GM12878 (cell line): ENCODE measurements around the gene LGALS3. TPM values are rescaled to one million over a fixed set of nuclear protein-coding genes. Genes with fewer than 3 reads are reported as not detected.

Experiments used
- ATAC-seq: fragments of 200-7000 bp; cut with Tn5 transposase; 3 replicates; pipeline ENCODE4 v1.9.1; 2020; ENCODE audit warnings: mild to moderate bottlenecking, moderate library complexity
- BruUV-seq: library from RNA; stranded (reverse); fragments of 400-500 nt; replicated peaks from 2 replicates; lab custom pipeline; 2021; lab: Mats Ljungman, UMichigan
- CTCF ChIA-PET: fragments of 300-600 bp; sonication (Branson Sonifier 250); formaldehyde crosslinking; extraction: SDS; loops from one replicate; lab custom pipeline; 2021; ENCODE audit warnings: inconsistent platforms; lab: Yijun Ruan, JAX
- POLR2A ChIA-PET: fragments of 350-600 bp; formaldehyde crosslinking; extraction: SDS; loops from one replicate; lab custom pipeline; 2021; ENCODE audit warnings: inconsistent platforms; lab: Charles Lee
- RAD21 ChIA-PET: fragments of 300-600 bp; sonication (Branson Sonifier 250); formaldehyde crosslinking; loops from one replicate; lab custom pipeline; 2023; ENCODE audit warnings: antibody characterized with exemption; ENCODE audit not compliant: unreplicated experiment; lab: Charles Lee
- SMC1A ChIA-PET: fragments of 300-600 bp; sonication (Branson Sonifier 250); formaldehyde crosslinking; loops from one replicate; lab custom pipeline; 2023; ENCODE audit not compliant: unreplicated experiment, uncharacterized antibody; lab: Charles Lee
- DNase-seq: peaks from one replicate; pipeline ENCODE4 v3.0.0-alpha.2; 2011; ENCODE audit warnings: low read depth, low spot score
- FAIRE-seq: peaks from 3 replicates; lab custom pipeline; 2011; peaks lifted over from hg19 to GRCh38; lab: Jason Lieb, UNC
- H2AFZ ChIP-seq: 2 replicates; pipeline ENCODE4 v1.6.0; 2011; ENCODE audit warnings: low read depth, low read length, control low read depth; ENCODE audit not compliant: control insufficient read depth
- H3K27ac ChIP-seq: 2 replicates; pipeline ENCODE4 v1.5.1; 2011; ENCODE audit warnings: control low read depth; ENCODE audit not compliant: control insufficient read depth, insufficient read depth
- H3K27me3 ChIP-seq, 2 experiments: replicated peaks in 1 of 2; 2 replicates each; pipeline versions ENCODE4 v1.6.0 to v1.6.1; 2011; ENCODE audit warnings: low read length in 1 of 2; ENCODE audit not compliant: control insufficient read depth in 2 of 2, insufficient read depth in 2 of 2
- H3K36me3 ChIP-seq, 2 experiments: 2 replicates each; pipeline ENCODE4 v1.5.1; 2011; ENCODE audit warnings: low read length in 1 of 2; ENCODE audit not compliant: control insufficient read depth in 2 of 2, insufficient read depth in 2 of 2
- H3K4me1 ChIP-seq: 2 replicates; pipeline ENCODE4 v1.6.1; 2011; ENCODE audit warnings: mild to moderate bottlenecking, low read length, moderate library complexity, mixed read lengths; ENCODE audit not compliant: control insufficient read depth, insufficient read depth
- H3K4me2 ChIP-seq: 2 replicates; pipeline ENCODE4 v1.6.0; 2011; ENCODE audit warnings: control low read depth; ENCODE audit not compliant: control insufficient read depth, insufficient read depth
- H3K4me3 ChIP-seq: fragments of 200-600 bp; sonication (generic); 2 replicates; pipeline ENCODE4 v1.5.1; 2016
- H3K79me2 ChIP-seq: 2 replicates; pipeline ENCODE4 v1.6.0; 2011; ENCODE audit warnings: low read length; ENCODE audit not compliant: control insufficient read depth, insufficient read depth
- H3K9ac ChIP-seq: 2 replicates; pipeline ENCODE4 v1.8.0; 2011; ENCODE audit warnings: low read length, control low read depth, mixed read lengths; ENCODE audit not compliant: control insufficient read depth, insufficient read depth
- H3K9me3 ChIP-seq: replicated peaks from 3 replicates; pipeline ENCODE4 v1.5.1; 2011; ENCODE audit warnings: mild to moderate bottlenecking, low read length; ENCODE audit not compliant: control insufficient read depth, insufficient read depth
- H4K20me1 ChIP-seq: 2 replicates; pipeline ENCODE4 v1.6.0; 2011; ENCODE audit not compliant: control insufficient read depth, insufficient read depth
- KAT2A ChIP-seq: conservative IDR thresholded peaks from 2 replicates; pipeline ENCODE4 v1.6.1; 2011; ENCODE audit warnings: low read depth, low read length; ENCODE audit not compliant: control insufficient read depth
- NFYB ChIP-seq: IDR thresholded peaks from 2 replicates; pipeline ENCODE4 v1.6.1; 2011; ENCODE audit warnings: low read depth, mild to moderate bottlenecking, low read length, improper control_type of control experiment, moderate library complexity; ENCODE audit not compliant: insufficient read depth
- NR2C1 ChIP-seq: fragments of 450-650 bp; IDR thresholded peaks from 2 replicates; pipeline ENCODE4 v1.6.1; 2017; ENCODE audit warnings: antibody characterized with exemption, mild to moderate bottlenecking, moderate library complexity
- PAX8 ChIP-seq: fragments of 450-650 bp; IDR thresholded peaks from 2 replicates; pipeline ENCODE4 v1.6.1; 2017; ENCODE audit warnings: mild to moderate bottlenecking, moderate library complexity
- PML ChIP-seq: IDR thresholded peaks from 2 replicates; pipeline ENCODE4 v1.6.1; 2012; ENCODE audit warnings: low read length, inconsistent platforms
- WGBS: methylation state at CpG from one replicate; pipeline ENCODE4 v1.1.6; 2016; ENCODE audit warnings: low lambda C conversion rate; ENCODE audit not compliant: insufficient replicate concordance, insufficient coverage; ENCODE audit errors: missing lambda C conversion rate; 5-methylcytosine and 5-hydroxymethylcytosine counted together
- in situ Hi-C: fragments of 300-500 bp; cut with MboI; formaldehyde crosslinking; loops from 9 replicates; pipeline ENCODE4 v1.14.3; 2018; ENCODE audit warnings: mixed read lengths
- intact Hi-C: fragments of 100-400 bp; cut with micrococcal nuclease; formaldehyde crosslinking; loops from one replicate; pipeline ENCODE4 v1.14.2; 2022; ENCODE audit not compliant: unreplicated experiment
- polyA plus RNA-seq, 11 experiments: library from polyadenylated mRNA; depleted of rRNA in 4 of 11; unstranded in 6 of 11; stranded (reverse) in 5 of 11; fragments of >200 nt; fragmentation: Nextera tagmentation in 4 of 11; fragmentation: Illumina TruSeq in 1 of 11; extraction: Ambion mirVana in 4 of 11; extraction: Trizol in 1 of 11; gene quantifications; 1 replicate in 1 of 11; 2 replicates in 10 of 11; pipeline versions ENCODE4 v1.2.1 to v1.2.3, GENCODE V29; 2011 to 2016; ENCODE audit warnings: inconsistent platforms in 2 of 11, missing spikeins in 2 of 11, low read depth in 1 of 11
- total RNA-seq, 4 experiments: library from RNA; depleted of rRNA in 3 of 4; stranded (reverse); fragments of >200 nt in 3 of 4; fragmentation: Illumina TruSeq in 1 of 4; extraction: Trizol in 1 of 4; gene quantifications; 2 replicates each; pipeline versions ENCODE4 v1.2.1 to v1.2.3, GENCODE V29; 2013 to 2021
- TF ChIP-seq, protein P1 (sequence below): fragments of 450-650 bp; IDR thresholded peaks from 2 replicates; pipeline ENCODE4 v1.6.1; 2016; ENCODE audit warnings: mild to moderate bottlenecking
- TF ChIP-seq, protein P2 (sequence below): IDR thresholded peaks from 2 replicates; pipeline ENCODE4 v1.6.1; 2012; ENCODE audit warnings: low read depth, low read length, improper control_type of control experiment
- TF ChIP-seq, protein P3 (sequence below): fragments of 450-650 bp; IDR thresholded peaks from 2 replicates; pipeline ENCODE4 v1.6.1; 2017; ENCODE audit warnings: antibody characterized with exemption, mild to moderate bottlenecking, moderate library complexity
- TF ChIP-seq, protein P4 (sequence below): fragments of 150-350 bp; IDR thresholded peaks from 2 replicates; pipeline ENCODE4 v1.6.1; 2016; ENCODE audit warnings: low read depth, low read length

The LGALS3 gene
- total and polyA plus RNA-seq, 10 of the 15 experiments (the other 5 are each of a cell fraction or from before 2014, with no cell fraction given): 1.5 to 34.2 (median 18.4) TPM

DNA sequence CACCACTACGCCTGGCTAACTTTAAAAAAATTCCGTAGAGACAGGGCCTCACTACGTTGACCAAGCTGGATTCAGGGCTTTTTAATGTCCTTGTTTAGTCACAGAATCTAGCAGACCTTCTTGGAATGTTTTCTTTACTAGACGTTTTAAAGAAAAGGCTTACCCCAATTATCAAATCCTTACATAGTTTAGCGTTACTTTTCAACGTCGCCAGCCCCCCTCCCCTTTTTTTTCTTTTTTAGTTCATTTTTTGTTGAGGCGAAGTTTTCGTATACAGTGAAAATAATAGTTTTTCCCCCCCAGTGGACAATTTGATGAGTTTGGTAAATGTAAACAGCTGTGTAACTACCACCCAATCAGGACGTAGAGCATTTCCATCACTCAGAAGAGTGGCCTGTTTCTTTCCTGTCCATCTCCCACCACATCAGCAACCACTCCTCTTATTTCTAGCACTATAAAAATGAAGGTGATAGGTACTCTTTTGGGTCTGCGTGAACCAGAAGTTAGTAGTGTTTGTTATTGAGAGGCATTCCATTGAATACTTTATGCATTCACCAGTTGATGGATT is 63.1 kb downstream of the LGALS3 start:
- BruUV-seq: TSS peak; percentile 92

More for the DNA sequence above, 63.1 kb downstream of the LGALS3 start:
- H3K9me3 ChIP-seq: no peaks in the 10 kb centered on the region; the same call in 2 of the 3 replicates
- 38% methylated on average over 11 of the region's 11 CpGs for WGBS
- no peaks in the 10 kb centered on the region for H4K20me1 ChIP-seq
- peak overlapping the region; percentile 85 for H3K4me3 ChIP-seq
- FAIRE-seq (no peak), ATAC-seq (no peak), DNase-seq (no peak)
- SMC1A ChIA-PET: interaction anchor here (0.7 to 1.7 kb wide), 8 partner anchors 9 to 162 kb away, joined by 3 to 7 read pairs (median 4); no protein-coding TSS in a partner anchor
- peaks cover 39% of the 10 kb centered on the region for H3K79me2 ChIP-seq
- CTCF ChIA-PET: interaction anchor here (1.1 to 1.7 kb wide), 4 partner anchors 21 to 162 kb away, joined by 3 to 10 read pairs (median 6); no protein-coding TSS in a partner anchor
- intact Hi-C loops (loop anchor here (5.0 to 10.0 kb wide), 2 partner anchors 90 to 923 kb away; partner anchors contain the start of gene PELI2), in situ Hi-C loops (no loop called here)
- TF ChIP-seq, protein P1, sequence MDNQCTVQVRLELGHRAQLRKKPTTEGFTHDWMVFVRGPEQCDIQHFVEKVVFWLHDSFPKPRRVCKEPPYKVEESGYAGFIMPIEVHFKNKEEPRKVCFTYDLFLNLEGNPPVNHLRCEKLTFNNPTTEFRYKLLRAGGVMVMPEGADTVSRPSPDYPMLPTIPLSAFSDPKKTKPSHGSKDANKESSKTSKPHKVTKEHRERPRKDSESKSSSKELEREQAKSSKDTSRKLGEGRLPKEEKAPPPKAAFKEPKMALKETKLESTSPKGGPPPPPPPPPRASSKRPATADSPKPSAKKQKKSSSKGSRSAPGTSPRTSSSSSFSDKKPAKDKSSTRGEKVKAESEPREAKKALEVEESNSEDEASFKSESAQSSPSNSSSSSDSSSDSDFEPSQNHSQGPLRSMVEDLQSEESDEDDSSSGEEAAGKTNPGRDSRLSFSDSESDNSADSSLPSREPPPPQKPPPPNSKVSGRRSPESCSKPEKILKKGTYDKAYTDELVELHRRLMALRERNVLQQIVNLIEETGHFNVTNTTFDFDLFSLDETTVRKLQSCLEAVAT: no peak
- TF ChIP-seq, protein P2, sequence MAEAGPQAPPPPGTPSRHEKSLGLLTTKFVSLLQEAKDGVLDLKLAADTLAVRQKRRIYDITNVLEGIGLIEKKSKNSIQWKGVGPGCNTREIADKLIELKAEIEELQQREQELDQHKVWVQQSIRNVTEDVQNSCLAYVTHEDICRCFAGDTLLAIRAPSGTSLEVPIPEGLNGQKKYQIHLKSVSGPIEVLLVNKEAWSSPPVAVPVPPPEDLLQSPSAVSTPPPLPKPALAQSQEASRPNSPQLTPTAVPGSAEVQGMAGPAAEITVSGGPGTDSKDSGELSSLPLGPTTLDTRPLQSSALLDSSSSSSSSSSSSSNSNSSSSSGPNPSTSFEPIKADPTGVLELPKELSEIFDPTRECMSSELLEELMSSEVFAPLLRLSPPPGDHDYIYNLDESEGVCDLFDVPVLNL: no peak
- TF ChIP-seq NFYB (peak; percentile 73), PAX8 (no peak), PML (0 out of 2 replicates have a peak, but pooled peaks have one; percentile 1), KAT2A (no peak), NR2C1 (no peak)
- TF ChIP-seq, protein P3, sequence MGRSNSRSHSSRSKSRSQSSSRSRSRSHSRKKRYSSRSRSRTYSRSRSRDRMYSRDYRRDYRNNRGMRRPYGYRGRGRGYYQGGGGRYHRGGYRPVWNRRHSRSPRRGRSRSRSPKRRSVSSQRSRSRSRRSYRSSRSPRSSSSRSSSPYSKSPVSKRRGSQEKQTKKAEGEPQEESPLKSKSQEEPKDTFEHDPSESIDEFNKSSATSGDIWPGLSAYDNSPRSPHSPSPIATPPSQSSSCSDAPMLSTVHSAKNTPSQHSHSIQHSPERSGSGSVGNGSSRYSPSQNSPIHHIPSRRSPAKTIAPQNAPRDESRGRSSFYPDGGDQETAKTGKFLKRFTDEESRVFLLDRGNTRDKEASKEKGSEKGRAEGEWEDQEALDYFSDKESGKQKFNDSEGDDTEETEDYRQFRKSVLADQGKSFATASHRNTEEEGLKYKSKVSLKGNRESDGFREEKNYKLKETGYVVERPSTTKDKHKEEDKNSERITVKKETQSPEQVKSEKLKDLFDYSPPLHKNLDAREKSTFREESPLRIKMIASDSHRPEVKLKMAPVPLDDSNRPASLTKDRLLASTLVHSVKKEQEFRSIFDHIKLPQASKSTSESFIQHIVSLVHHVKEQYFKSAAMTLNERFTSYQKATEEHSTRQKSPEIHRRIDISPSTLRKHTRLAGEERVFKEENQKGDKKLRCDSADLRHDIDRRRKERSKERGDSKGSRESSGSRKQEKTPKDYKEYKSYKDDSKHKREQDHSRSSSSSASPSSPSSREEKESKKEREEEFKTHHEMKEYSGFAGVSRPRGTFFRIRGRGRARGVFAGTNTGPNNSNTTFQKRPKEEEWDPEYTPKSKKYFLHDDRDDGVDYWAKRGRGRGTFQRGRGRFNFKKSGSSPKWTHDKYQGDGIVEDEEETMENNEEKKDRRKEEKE: no peak
- TF ChIP-seq, protein P4, sequence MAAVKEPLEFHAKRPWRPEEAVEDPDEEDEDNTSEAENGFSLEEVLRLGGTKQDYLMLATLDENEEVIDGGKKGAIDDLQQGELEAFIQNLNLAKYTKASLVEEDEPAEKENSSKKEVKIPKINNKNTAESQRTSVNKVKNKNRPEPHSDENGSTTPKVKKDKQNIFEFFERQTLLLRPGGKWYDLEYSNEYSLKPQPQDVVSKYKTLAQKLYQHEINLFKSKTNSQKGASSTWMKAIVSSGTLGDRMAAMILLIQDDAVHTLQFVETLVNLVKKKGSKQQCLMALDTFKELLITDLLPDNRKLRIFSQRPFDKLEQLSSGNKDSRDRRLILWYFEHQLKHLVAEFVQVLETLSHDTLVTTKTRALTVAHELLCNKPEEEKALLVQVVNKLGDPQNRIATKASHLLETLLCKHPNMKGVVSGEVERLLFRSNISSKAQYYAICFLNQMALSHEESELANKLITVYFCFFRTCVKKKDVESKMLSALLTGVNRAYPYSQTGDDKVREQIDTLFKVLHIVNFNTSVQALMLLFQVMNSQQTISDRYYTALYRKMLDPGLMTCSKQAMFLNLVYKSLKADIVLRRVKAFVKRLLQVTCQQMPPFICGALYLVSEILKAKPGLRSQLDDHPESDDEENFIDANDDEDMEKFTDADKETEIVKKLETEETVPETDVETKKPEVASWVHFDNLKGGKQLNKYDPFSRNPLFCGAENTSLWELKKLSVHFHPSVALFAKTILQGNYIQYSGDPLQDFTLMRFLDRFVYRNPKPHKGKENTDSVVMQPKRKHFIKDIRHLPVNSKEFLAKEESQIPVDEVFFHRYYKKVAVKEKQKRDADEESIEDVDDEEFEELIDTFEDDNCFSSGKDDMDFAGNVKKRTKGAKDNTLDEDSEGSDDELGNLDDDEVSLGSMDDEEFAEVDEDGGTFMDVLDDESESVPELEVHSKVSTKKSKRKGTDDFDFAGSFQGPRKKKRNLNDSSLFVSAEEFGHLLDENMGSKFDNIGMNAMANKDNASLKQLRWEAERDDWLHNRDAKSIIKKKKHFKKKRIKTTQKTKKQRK: no peak
- H3K27ac ChIP-seq: no peak overlapping the region
- H3K9ac ChIP-seq: peak overlapping the region; percentile 30; the same call in 1 of the 2 replicates
- H3K4me1 ChIP-seq: peaks cover 4% of the 10 kb centered on the region; the same call in 1 of the 2 replicates
- peak overlapping the region; percentile 70 for H2AFZ ChIP-seq
- no peaks in the 10 kb centered on the region for H3K27me3 ChIP-seq
- no peaks in the 10 kb centered on the region; a peak in 1 of 4 replicates for H3K36me3 ChIP-seq
- POLR2A ChIA-PET: interaction anchor here (0.6 to 1.9 kb wide), 12 partner anchors 46 to 628 kb away, joined by 3 to 11 read pairs (median 5); partner anchors contain the start of genes LGALS3 and MAPK1IP1L
- peak overlapping the region; percentile 69 for H3K4me2 ChIP-seq
- RAD21 ChIA-PET: interaction anchor here (0.7 to 1.8 kb wide), 8 partner anchors 21 to 237 kb away, joined by 3 to 9 read pairs (median 4); partner anchors contain the start of gene MAPK1IP1L
